Fibroblast of the conjunctiva (primary cell): ENCODE results near the gene KANK2.

Source experiments
- DNase-seq: peaks from one replicate; pipeline ENCODE4 v3.0.0-alpha.2; 2010; ENCODE audit warnings: low read depth

KANK2 gene

DNA sequence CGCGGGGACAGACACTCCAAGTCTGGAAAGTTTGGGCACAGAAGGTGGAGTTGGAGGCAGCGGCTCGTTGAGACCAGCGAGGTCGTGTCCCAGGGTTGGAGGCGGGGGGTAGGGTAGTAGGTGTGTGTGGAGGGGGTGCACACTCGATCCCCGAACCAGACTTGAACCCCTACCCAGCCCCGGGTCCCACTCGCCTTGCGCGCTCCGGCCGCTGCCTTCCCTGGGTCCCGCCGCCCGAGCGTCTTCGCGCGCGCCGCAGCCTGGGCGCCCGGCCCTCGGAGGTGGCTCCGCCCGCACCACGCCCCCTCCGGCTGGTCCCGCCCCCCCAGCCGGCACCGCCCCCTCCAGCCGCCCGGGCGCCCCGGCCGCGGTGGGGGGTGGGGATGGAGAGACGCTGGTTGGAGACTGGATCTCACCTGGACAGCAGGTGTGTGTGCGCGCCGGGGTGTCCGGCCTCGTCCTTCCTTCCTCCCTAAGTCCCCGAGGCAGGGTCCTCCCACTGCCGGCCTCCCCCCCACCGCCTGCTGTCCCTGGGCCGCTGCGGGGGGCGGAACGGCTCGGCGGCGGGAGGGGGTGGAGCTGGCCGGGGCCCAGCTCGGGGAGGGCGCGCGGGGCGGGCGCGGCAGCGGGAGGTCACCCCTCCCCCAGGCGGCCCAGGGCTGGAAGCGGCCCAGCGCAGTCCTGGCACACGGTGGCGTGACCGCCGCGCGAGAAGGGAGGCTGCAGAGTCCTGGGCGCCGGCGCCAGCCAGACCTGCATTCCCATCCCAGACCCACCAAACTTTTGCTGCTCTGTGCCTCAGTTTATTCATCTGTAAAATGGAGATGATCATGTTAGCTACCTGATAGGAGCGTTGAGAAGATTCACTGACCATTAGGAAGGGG, at the start of gene KANK2:
TSS of gene KANK2 (minus strand) at position 255 of the 884 bp plus-strand sequence. CDS start 3,034 bp downstream, outside the sequence.
- peak; percentile 43 for DNase-seq

DNA sequence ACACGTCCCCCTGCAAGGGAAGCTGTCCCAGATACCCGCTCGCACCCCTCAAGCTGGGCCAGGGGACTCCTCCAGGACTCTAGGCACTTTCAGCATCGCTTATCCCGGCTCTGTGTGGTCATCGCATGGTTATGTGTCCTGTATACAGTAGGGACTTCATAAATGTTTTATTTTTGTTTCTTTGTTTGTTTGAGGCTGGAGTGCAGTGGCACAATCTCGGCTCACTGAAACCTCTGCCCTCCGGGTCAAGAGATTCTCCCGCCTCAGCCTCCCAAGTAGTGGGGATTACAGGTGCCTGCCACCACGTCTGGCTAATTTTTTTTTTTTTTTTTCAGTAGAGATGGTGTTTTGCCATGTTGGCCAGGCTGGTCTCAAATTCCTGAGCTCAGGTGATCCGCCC, 49.6 kb upstream of the KANK2 start:
- no peak for DNase-seq

DNA sequence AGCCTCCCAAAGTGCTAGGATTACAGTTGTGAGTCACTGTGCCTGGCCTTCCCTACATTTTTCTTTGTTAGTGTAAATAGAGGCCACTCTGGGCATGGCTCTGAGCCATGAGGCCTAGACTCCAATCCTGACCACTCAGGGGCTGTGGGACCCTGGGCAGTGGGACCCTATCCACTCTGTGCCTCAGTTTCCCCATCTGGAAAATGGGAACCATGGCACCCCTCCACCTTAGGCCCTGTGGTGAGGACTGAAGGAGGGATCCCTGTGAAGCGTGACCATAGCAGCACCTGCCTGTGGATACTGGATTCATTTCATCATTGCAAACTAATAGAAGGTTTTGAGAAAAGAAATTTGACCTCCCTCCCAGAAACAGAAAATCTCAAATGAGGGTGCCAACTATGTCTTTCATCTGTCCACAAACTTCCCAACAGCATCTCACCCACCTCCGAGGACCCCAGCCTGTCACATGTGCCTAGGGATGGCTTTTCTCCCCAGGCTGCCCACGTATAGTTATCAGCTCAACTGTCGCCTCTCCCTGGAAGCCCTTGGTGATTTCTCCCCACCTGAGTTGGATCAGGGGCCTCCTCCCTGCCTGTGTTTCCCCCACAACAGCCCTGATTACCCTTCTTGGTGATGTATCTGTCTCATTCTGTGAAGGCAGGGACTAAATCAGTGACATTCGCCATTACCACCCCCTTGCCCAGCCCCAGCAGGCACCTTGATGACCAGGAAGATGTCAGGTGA, 47.7 kb upstream of the KANK2 start:
- no peak for DNase-seq

DNA sequence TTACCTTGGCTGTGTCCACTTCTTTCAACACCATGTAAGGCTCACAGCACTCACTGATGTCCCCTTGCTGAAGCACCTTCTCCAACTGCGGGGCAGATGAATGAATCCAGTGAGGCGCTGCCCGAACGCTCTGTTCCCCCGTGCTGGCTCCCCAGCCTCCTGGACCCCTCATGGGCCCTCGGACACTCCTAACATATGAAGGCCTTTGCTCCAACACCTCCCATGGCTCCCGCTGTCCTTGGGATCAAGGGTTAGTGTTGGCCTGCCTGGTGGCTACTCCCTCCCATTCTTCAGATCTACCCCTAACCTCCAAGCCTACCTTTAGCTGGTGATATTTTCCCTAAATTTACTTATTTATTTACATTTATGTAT, 46.4 kb upstream of the KANK2 start:
- DNase-seq: no peak

DNA sequence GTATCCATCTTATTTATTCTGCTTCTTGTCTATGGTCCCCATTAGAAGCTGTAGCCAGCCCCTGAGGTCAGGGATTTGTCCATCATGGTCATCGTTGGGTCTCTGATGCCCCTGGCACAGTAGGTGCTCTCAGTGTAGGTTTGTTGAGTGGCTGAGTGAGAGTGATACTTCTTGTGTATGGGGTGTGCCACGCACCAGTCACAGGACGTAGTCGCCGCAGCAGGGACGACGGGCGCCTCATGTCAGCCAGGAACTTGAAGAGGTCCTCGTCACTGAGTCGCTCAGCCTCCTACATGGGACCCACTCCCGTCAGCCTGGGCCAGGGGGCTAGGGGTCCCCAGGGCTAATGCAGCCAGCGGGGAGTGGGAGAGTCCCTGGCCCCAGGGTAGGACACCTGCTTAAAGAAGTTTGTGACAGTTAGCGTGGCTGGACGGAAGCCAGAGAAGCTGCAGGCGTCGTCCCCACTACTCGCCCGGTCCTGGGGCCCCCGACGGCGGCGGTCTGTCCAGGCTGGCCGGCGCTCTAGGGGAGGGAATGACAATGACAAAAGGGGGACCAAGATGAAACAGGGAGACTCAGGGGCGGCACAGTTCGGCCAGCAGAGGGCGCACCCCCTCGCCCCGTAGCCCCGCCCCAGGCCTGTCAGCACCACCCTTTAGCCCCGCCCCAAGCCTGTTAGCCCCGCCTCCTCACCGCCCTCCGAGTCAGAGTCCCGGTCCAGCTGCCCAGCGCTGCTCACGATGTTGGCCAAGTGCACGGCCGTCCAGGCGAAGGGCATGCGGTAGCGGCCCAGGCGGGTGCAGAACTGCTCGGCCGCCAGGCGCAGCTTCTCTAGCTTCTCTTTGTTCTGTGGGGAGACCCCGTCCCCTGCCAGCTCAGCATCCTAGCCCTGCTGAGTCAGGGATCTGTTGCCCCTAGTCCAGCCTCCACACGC, 45.8 kb upstream of the KANK2 start:
- peak; percentile 56 for DNase-seq

DNA sequence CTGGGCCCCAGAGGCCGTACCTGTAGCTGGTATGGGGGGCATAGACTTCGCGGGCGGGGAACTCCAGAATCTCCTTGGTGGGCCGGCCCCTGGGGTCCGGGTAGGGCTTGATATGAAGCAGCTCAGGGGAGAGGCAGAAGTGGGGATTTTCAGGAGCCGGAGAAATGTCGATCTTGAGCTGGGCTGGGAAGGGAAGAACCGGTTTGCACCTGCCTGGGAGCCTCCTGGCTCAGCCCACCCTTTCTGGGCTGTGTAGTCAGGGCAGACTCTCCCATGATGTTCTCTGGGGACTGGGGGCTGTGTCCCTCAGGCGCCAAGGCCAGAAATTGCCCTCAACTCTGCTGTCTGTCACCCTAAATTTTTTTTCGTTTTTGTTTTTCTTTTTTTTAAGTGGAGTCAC, 44.7 kb upstream of the KANK2 start:
- no peak for DNase-seq

DNA sequence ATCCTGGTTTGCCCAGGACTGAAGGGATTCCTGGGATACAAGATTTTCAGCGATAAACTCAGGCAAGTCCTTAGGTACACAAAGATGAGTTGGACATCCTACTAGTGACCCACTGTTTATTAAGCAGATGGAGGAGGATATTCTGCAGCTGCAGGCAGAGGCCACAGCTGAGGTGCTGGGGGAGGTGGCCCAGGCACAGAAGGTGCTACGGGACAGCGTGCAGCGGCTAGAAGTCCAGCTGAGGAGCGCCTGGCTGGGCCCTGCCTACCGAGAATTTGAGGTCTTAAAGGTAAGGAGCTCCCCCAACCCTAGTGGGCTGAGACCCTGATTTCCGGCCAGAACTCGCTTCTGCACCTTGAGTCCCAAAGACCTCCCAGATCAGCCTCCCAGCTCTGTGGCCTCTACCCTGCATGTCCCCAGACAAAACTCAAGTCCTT, 42.7 kb upstream of the KANK2 start:
- DNase-seq: no peak

DNA sequence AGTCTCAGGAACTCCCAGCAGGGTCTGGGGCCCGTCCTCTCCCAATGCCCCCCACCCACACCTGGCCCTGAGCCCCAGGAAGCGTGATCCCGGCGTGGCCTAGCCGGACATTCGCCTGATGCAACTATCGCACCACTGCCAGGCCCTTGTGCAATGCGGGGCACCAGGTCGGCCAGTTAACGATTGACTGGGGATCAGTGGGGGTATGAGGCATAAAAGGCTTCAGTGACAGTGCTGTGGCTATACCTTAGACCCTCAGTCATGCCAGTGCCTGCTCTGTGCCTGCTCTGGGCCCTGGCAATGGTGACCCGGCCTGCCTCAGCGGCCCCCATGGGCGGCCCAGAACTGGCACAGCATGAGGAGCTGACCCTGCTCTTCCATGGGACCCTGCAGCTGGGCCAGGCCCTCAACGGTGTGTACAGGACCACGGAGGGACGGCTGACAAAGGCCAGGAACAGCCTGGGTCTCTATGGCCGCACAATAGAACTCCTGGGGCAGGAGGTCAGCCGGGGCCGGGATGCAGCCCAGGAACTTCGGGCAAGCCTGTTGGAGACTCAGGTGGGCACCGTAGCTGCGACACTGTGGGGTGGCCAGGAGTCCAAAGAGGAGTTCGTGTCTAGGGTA, 42.1 kb upstream of the KANK2 start, which contains the start of gene ANGPTL8:
TSS of gene ANGPTL8 (plus strand) at position 243 of the 624 bp plus-strand sequence. CDS start at position 262, 19 bp downstream.
- no peak for DNase-seq

DNA sequence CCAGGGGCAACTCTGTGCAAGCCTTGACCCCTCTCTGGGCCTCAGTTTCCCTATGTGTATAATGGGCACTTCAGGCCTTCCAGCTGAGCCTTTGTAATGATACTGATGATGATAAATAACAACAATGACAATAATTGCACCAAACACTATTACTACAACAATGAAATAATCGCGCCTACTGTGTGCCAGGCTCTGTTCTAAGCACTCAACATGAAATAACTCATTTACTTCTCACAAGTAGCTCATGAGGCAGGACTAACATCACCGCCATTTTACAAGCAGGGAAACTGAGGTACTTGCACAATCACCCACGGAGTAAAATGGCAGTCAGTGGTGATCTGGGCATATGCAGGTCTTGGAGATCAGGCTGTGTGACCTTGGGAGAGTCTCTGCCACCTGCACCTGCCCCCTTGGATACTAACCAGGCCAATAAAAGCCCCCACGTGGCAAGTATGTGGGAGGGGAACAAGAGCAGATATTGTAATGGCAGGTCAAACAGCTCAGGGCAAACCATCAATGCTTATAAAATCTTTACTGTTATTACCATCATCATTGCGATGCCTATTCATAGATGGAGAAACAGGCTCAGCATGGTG, 41.5 kb upstream of the KANK2 start:
- DNase-seq: no peak

DNA sequence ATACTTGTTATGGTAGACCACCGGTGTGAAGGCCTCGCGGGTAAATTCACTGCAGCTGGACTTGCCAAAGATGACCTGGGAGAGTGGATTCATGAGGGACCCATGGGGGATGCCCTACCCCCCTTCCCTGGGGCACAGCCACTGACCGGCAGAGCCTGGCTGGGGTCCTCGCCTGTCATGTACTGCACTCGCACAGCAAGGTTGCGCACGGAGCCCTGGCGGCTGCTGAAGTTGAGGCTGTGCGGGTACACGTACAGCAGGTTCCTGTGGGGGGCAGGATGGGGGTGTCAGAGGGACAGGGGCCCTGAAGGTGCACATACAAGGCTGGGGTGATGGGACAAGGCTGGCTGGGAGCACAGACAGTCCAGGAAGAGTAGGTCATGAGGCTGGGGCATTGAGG, 40.7 kb upstream of the KANK2 start:
- no peak for DNase-seq

DNA sequence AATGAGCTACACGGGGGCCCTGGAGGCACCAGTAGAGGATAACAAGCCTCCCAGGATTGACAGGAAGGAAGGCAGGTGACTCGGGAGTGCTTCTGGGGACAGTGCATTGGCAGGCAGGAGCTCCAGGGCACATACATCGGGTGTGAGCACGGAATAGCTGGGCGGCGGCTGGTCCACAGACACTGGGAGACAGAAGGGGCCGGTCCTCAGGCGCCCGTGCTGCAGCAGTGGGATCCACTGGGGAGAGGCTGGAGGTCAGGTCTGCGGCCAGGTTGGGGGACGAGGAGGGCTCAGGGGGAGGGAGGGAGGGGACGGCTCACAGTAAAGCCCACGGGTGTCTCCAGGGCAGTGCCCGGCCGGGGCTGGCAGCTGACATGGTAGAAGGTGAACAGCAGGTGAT, 40.0 kb upstream of the KANK2 start:
- DNase-seq: no peak

DNA sequence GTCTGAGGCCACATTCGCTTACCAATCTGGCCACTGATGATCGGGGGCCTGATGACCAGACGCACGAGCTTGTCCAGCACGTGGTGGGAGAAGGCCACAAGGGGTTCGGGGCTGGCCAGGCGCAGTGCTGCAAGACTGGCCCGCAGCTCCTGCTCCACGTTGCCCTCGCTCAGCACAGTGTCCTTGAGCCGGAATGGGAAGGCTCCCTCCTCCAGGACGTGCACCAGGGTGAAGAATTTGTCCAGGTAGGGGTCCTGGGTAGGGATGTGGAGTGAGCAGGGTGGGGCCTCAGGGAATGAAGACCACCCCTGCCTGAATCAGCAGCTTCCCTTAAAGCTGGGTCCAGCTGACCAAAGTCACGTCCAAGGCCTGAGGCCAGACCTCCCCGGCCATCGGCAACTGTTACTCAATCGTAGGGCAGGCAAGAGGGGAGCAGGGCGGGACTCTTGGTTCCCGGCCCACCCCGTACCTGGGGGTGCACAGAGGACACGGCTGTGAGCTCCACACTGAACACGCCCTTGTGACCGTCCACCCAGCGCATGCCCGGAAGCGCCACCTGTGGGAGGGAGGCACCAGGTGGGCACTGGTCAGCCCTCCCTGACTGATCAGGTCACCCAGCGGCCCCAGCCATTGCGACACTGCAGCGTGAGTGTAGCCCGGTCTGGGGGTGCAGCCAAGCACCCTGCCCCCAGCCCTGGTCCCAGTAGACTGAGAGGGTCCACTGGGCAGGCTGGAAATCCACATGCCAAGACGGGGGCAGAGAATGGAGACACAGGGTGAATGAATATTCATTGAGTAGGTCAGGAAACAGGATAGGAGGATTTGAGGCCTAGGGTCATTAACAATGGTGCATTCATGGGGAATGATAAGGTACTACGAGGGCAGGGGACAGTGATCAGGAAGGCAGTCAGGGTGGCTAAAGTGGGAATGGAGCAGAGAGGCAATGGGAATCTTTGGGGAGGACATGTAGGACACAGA, 39.3 kb upstream of the KANK2 start:
- DNase-seq: no peak

DNA sequence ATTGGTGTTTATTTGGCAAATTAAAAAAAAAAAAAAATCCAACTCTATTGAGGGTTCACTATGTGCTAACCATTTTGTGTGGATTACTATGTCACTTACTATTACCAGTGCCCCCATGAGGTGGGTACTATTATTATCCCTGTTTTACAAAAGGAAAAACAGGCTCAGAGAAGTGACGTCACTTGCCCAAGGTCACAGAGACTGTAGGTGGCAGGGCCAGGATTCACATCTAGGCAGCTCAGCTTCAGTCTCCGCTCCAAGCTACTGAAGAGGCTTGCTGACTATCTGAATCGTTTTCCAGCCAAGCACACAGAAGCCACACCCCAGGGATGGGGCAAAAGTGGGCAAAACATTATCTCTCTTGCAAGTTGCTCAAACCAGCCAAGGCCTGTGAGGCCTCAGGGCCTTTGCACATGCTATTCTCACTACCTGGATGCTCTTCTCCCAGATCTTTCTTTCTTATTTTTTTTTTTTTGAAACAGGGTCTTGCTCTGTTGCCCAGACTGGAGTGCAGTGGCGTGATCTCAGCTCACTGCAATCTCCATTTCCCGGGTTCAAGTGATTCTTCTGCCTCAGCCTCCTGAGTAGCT, 37.2 kb upstream of the KANK2 start:
- no peak for DNase-seq

DNA sequence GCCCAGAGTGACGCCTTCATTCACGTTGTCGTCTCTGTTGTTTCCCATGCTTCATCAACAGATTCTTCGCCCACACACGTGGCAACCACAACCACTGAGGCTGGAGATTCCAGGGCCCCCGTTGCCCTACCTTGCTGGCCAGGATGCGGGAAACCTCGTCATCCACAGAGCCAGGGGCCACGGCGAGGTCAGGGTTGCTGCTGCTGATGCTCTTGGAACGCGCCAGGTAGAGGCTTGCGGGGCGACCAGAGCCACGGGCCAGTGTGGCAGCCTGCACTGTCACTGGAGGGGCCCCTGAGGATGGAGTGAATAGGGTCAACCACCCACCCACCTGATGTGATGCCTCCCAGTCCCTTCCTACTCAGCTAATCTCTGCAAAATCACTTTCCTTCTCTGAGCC, 35.7 kb upstream of the KANK2 start:
- DNase-seq: no peak

DNA sequence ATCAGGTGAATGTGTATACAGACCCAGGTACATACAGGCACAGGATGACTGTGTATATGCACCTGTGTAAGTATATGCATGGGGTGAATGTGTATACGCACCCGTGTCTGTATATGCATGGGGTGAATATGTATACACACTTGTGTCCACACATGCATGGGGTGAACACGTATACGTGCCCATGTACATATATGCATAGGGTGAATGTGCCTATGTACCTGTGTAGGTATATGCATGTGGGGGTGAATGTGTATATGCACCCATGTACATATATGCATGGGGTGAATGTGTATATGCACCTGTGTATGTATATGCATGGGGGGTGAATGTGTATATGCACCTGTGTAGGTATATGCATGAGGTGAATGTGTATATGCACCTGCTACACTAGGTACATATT, 35.2 kb upstream of the KANK2 start:
- no peak for DNase-seq

DNA sequence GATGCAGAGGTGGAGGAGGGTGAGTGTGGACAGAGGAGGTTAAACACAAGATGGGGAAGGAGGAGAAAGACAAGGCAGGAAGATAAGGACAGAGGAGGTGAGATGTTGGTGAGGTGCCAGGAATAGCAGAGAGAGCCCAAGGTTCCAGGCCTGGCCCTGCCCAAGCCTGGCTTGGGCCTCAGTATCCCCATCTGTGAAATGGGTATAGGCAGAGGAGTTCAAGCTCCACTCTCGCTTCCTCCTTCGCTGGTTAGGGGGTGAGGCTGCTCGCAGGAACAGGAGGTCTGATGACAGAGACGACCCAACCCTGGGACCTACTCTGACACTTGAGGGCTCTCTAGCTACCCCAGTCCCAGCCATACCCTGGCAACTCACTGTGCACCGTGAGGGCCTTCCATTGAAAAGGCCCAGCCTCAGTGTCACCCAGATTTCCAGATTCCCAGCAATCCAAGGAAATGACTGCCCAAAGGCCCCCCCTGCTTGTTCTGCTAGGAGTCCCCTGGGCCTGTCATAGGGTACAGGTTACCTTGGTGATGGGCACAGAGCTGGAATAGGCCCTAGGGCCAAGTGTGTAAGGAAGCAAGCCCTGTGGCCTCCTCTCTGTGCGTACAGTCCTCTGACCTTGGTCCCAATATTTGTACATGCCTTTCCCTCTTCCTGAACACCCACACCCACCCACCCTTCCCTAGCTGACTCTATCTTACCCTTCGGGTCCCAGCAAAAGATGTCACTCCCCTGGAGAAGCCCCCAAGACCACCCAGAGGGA, 33.5 kb upstream of the KANK2 start:
- no peak for DNase-seq

DNA sequence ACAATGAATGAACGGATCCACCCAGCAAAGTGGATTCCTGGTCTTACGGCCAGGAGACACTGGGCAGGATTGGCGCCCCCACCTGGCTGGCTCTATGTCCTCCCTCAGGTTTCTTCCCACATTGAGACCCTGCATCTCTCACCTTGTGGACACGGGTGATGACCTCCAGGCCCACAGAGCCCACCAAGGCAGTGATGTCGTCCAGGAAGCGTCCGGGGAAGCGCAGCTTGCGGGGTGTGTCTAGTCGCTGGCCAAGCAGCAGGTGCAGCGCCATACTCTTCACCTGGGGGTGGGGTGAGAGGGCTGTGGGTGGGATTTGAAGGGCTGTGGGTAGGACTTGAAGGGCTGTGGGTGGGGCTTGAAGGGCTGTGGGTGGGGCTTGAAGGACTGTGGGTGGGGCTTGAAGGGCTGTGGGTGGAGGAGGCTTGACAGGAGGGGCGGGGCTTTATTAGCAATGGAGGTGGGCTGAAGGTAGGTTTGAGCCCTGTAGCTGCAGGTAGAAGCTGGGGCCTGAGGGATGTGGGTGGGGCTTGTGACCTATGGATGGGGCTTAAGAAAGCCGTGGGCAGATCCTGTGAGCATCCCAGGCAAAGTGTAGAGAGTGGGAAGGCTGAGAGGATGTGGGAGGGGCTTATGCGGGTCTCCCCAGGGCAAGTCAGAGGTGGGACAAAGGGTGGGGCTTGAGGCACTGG, 30.0 kb upstream of the KANK2 start:
- DNase-seq: no peak

DNA sequence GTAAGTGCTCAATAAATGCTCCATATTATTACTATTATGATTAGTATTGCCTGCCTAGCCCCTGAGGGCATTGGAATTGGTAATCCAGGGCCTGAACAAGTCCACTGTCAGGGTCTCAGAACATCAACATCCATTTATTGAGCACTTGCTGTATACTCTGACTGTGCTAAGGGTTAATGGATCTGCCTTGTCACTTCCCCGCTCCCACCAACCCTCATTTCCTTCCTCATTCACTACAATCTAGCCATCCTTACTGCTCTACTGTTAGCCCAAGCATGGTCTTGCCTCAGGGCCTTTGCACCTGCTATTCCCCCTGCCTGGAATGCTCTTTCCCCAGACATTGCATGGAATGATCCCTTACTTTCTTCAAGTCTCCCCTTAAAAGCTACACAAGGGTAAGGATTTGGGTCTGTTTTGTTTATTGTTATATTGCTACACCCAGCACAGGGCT, 29.4 kb upstream of the KANK2 start:
- no peak for DNase-seq
